ENCODE measurements around the gene DTWD2. TPM values are rescaled to one million over a fixed set of nuclear protein-coding genes. Genes with fewer than 3 reads are reported as not detected.

Gene DTWD2
- total RNA-seq, 8 experiments from 2014 or later, result 2.7 to 10.5 (median 4.1) TPM

DNA sequence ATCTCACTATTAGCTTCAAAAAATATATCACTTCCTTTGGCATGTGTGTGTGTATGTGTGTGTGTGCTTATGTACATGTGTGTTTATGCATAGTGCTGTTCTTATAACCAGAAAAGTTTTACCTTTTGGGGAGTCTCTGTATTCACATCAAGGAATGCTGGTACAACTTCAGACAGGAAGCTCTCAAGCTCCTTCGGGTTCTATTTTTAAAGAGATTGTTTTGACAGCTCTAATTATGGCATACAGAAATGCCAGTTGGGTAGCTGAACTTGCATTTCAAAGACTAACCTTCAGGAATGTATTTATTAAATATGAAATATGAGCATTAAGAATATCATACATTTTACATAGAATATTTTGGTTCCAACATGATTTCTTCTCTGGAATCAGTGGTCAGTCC lies 163.1 kb downstream of the DTWD2 start:
- no peak overlapping the region for H3K27ac ChIP-seq

DNA sequence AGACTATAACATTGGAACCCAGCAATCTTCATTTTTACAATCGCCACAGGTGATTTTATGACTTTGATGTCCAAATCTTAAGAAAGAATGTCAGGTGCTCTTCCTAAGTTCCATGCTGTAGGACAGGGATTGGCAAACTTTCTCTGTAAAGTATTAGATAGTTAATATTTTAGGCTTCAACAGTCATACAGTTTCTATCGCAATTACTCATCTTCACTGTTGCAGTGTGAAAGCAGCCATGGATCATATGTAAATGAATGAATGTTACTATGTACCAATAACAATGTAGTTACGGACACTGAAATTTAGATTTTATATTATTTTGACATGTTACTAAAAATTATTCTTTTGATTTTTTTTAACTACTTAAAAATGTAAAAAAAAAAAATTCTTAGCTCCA lies 169.7 kb downstream of the DTWD2 start:
- no peak for ATAC-seq (replicated peaks in 6 of 8)
- no peak overlapping the region for H3K4me3 ChIP-seq
- in situ Hi-C loops (cut with MboI; ENCODE audit: low pct_unique_long_range_greater_than_20kb in 2 of 9, low sequenced_read_pairs in 9 of 9, unreplicated experiment in 9 of 9), result no loop called here
- H3K27ac ChIP-seq, result no peak overlapping the region
- WGBS, 10 experiments, result 75 to 100% (median 90%) methylated on average over 1 to 3 of the region's 3 CpGs
- H3K4me1 ChIP-seq (replicated peaks in 1 of 2), result no peaks in the 10 kb centered on the region

More for the DNA sequence above, 163.1 kb downstream of the DTWD2 start:
- no peak overlapping the region for H3K4me3 ChIP-seq
- no peak for ATAC-seq (replicated peaks in 6 of 8)
- WGBS, 10 experiments, result 80 to 100% (median 95%) methylated on average over 1 of the region's 1 CpG; no CpG with 5 or more reads in 4 of the 10 experiments
- H3K4me1 ChIP-seq (replicated peaks in 1 of 2), result no peaks in the 10 kb centered on the region
- in situ Hi-C loops (cut with MboI; ENCODE audit: low pct_unique_long_range_greater_than_20kb in 2 of 9, low sequenced_read_pairs in 9 of 9, unreplicated experiment in 9 of 9), result no loop called here

DNA sequence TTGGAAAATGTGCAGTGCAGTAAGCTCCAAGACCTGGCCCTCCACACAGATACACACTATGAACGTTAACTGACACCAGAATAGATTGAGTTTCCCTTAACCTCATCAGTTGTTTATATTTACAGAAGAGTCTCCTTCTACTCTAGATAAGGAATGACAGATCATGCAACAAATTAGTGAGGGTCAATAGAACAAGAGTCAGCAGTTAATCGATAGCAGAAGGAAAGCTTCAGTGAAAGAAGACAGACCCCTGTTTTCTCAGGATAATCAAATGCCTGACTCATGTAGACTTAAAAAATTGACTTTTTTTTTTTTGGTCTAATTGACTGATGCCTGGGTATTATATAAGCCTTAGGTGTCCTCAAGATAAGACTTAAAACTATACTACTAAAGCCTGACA lies 179.9 kb downstream of the DTWD2 start:
- no peak overlapping the region for H3K4me3 ChIP-seq
- in situ Hi-C loops (cut with MboI; ENCODE audit: low pct_unique_long_range_greater_than_20kb in 2 of 9, low sequenced_read_pairs in 9 of 9, unreplicated experiment in 9 of 9), result no loop called here
- no peak for ATAC-seq (replicated peaks in 6 of 8)
- WGBS, 10 experiments, result 19 to 100% (median 86%) methylated on average over 1 to 2 of the region's 2 CpGs; no CpG with 5 or more reads in 1 of the 10 experiments
- H3K4me1 ChIP-seq (replicated peaks in 1 of 2), result no peaks in the 10 kb centered on the region
- no peak overlapping the region for H3K27ac ChIP-seq

DNA sequence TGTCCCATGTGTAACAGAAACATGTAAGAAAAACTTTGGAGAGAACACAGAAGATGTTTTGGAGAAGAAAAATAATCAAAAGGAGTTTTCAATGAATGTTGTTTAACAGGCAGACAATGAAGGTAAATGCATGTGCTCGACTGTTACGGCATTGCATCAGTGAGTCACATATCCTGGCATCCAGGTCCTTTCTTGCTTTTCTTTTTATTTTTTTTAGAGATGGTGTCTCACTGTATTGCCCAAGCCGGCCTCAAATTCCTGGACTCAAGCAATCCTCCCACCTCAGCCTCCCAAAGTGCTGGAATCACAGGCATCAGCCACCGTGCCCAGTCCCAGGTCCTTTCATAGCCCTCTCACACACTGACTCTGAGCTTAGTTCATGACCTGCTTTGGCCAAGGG lies 181.8 kb downstream of the DTWD2 start:
- in situ Hi-C loops (cut with MboI; ENCODE audit: low pct_unique_long_range_greater_than_20kb in 2 of 9, low sequenced_read_pairs in 9 of 9, unreplicated experiment in 9 of 9), result no loop called here
- H3K4me3 ChIP-seq, result no peak overlapping the region
- H3K4me1 ChIP-seq (replicated peaks in 1 of 2), result no peaks in the 10 kb centered on the region
- 29 to 94% (median 83%) methylated on average over 1 to 4 of the region's 4 CpGs; no CpG with 5 or more reads in 1 of the 10 experiments for WGBS, 10 experiments
- no peak for ATAC-seq (replicated peaks in 6 of 8)
- H3K27ac ChIP-seq, result no peak overlapping the region

DNA sequence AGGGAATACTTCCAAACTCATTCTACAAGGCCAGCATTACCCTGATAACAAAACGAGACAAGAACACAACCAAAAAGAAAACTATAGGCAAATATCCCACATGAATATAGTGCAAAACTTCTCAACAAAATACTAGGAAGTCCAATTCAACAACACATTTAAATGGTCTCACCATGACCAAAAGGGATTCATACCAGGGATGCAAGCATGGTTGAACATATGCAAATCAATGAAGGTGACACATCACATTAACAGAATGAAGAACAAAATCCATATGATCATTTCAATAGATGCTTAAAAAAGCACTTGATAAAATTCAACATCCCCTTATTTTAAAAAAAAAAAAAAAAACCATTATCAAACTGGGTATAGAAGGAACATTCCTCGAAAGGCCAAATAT lies 186.0 kb downstream of the DTWD2 start:
- ATAC-seq (replicated peaks in 6 of 8), result no peak
- H3K27ac ChIP-seq, result no peak overlapping the region
- 16 to 96% (median 86%) methylated on average over 1 to 2 of the region's 2 CpGs for WGBS, 10 experiments
- in situ Hi-C loops (cut with MboI; ENCODE audit: low pct_unique_long_range_greater_than_20kb in 2 of 9, low sequenced_read_pairs in 9 of 9, unreplicated experiment in 9 of 9), result no loop called here
- H3K4me1 ChIP-seq (replicated peaks in 1 of 2), result no peaks in the 10 kb centered on the region
- no peak overlapping the region for H3K4me3 ChIP-seq

DNA sequence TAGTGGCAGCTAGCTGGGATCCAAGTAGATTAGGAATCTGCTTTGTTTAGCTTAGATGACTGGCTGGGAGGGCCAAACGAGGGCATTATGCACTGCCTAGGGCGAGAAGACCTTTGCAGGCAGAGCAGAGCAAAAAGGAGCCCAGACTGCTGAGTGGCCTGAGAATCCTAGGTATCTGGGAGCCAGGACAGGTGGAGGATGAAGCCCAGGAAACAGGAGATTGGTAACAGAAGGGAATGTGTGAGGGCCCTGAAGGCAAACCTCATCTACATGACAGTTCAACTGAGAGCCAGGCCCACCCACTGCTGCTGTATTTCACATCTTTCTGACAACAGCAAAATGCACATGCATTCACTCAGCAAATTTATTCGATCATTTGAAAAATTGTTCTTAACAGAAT lies 192.3 kb downstream of the DTWD2 start:
- no peak overlapping the region for H3K27ac ChIP-seq

DNA sequence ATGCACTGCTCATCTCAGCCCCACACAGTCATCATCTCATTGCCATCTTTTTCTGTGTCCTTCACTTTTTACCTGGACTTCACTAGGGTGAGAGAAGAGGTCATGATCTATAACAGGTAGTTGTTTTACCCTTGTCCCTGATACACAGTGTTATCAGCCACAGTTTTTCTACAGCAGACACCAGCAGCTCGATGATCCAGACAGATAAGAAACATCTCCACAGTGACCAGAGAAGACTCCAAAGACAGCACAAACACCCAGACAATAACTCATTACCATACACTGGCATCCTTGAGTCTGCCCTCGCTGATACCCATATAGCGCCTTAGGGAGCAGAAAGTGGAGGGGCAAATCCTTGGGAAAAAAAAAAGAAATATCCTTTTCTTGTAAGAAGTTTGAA lies 194.1 kb downstream of the DTWD2 start:
- in situ Hi-C loops (cut with MboI; ENCODE audit: low pct_unique_long_range_greater_than_20kb in 2 of 9, low sequenced_read_pairs in 9 of 9, unreplicated experiment in 9 of 9), result loop anchor here in 1 of 9 experiments (25.0 kb wide), 1 partner anchor 168 kb away; no protein-coding TSS in a partner anchor
- Histone ChIP-seq H3K27ac (no peak overlapping the region), H3K4me1 (replicated peaks in 1 of 2) (peaks cover 8 to 11% of the 10 kb centered on the region in 2 donors), H3K4me3 (no peak overlapping the region)
- whole genome bisulfite sequencing, 10 experiments, result 60 to 100% (median 97%) methylated on average over 1 to 3 of the region's 3 CpGs; no CpG with 5 or more reads in 5 of the 10 experiments
- no peak for ATAC-seq (replicated peaks in 6 of 8)

More for the DNA sequence above, 192.3 kb downstream of the DTWD2 start:
- Histone ChIP-seq H3K4me3 (no peak overlapping the region), H3K4me1 (replicated peaks in 1 of 2) (peaks cover 8 to 11% of the 10 kb centered on the region in 2 donors)
- 0 to 70% (median 38%) methylated on average over 1 to 3 of the region's 3 CpGs; no CpG with 5 or more reads in 2 of the 10 experiments for WGBS, 10 experiments
- in situ Hi-C loops (cut with MboI; ENCODE audit: low pct_unique_long_range_greater_than_20kb in 2 of 9, low sequenced_read_pairs in 9 of 9, unreplicated experiment in 9 of 9), result loop anchor here in 1 of 9 experiments (25.0 kb wide), 1 partner anchor 166 kb away; no protein-coding TSS in a partner anchor
- ATAC-seq (replicated peaks in 6 of 8), result peak in 5 of 8 experiments; percentile 31 to 48 (median 35)

DNA sequence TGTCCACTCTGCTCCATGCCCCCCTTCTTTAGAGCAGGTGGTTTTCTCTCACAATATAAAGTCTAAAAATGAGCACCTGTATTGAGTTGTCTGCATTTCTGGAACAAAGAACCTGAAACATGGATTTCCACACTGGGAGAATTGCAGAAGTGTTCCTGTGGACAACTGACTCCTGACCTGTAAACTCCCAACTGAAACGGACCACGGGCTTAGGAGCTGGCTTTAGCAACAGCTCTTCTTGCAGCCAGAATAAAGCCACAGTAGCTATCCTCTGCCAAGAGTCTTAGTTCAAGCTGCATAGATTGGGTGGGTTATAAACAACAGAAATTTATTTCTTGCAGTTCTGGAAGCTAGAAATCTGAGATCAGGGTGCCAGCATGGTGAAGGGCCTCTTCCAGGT lies 194.7 kb downstream of the DTWD2 start:
- in situ Hi-C loops (cut with MboI; ENCODE audit: low pct_unique_long_range_greater_than_20kb in 2 of 9, low sequenced_read_pairs in 9 of 9, unreplicated experiment in 9 of 9), result loop anchor here in 1 of 9 experiments (25.0 kb wide), 1 partner anchor 169 kb away; no protein-coding TSS in a partner anchor
- WGBS, 10 experiments, result 15 to 100% (median 86%) methylated on average over 1 to 2 of the region's 2 CpGs; no CpG with 5 or more reads in 5 of the 10 experiments
- Histone ChIP-seq H3K4me3 (no peak overlapping the region), H3K4me1 (replicated peaks in 1 of 2) (peaks cover 8 to 11% of the 10 kb centered on the region in 2 donors), H3K27ac (no peak overlapping the region)
- ATAC-seq (replicated peaks in 6 of 8), result no peak

DNA sequence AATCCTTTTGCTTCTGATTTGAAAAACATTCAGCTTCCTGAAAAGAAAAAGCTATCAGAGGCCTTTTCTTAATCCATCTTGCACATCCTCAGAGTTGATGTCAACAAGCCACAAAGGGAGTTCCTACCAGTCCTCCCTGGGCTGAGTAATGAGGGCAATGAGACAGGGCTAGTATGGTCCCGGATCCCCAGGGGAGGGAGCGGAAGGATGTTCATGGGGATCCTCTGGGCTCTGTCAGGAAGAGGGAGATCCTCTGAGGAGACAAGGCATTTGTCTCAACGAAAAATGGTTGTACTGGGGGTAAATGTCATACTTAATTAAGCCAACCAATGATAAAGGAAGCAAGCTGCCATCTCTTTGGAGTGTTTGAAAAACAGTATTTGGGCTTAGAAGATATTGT lies 195.3 kb downstream of the DTWD2 start:
- no peak overlapping the region for H3K27ac ChIP-seq
- peaks cover 8 to 11% of the 10 kb centered on the region in 2 donors for H3K4me1 ChIP-seq (replicated peaks in 1 of 2)
- ATAC-seq (replicated peaks in 6 of 8), result peak in 2 of 8 experiments; percentile 54 to 72
- in situ Hi-C loops (cut with MboI; ENCODE audit: low pct_unique_long_range_greater_than_20kb in 2 of 9, low sequenced_read_pairs in 9 of 9, unreplicated experiment in 9 of 9), result loop anchor here in 1 of 9 experiments (25.0 kb wide), 1 partner anchor 169 kb away; no protein-coding TSS in a partner anchor
- WGBS, 10 experiments, result 0 to 100% (median 85%) methylated on average over 1 to 3 of the region's 3 CpGs; no CpG with 5 or more reads in 5 of the 10 experiments
- H3K4me3 ChIP-seq, result no peak overlapping the region

DNA sequence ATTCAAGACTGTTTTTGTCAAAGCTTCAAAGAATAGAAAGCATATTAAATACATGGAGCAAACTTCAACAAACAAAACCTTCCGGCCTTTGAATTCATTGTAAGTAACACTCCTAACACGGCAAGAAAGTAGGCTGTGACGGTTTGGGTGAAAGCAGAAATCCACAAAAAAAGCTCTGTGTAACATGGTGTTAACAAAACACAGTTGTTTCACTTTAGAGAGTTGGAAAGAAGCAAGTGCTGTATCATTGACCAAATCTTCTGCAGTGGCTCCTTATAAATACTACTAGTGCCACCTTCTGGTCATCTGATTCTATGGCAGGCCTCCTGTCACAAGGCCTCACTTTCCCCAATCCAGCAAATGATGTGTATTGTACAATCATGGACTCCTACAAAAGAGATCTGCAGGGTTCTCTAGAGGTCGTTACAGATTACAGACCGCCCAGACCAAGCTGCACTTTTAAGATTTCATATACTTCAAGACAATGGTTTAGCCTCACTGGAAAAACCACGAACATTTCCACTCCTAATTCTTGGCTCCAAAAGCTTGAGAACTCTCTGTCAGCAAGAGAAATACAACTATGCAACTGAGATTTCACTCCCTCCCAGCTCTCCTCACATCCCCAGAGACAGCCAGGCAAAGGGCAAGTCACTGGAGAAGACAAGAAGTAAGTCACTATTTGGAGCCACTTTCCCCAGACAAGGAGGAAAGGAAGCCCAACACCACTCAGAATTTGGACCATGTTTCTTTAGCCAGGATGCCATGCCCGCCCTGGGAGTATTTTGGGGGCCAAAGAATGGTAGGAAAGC lies 196.2 kb downstream of the DTWD2 start:
- Histone ChIP-seq H3K27ac (no peak overlapping the region), H3K4me1 (replicated peaks in 1 of 2) (peaks cover 8 to 11% of the 10 kb centered on the region in 2 donors), H3K4me3 (no peak overlapping the region)
- ATAC-seq (replicated peaks in 6 of 8), result peak; percentile 67 to 95 (median 78)
- in situ Hi-C loops (cut with MboI; ENCODE audit: low pct_unique_long_range_greater_than_20kb in 2 of 9, low sequenced_read_pairs in 9 of 9, unreplicated experiment in 9 of 9), result loop anchor here in 1 of 9 experiments (25.0 kb wide), 1 partner anchor 170 kb away; no protein-coding TSS in a partner anchor
- 3 to 49% (median 29%) methylated on average over 3 to 7 of the region's 7 CpGs; no CpG with 5 or more reads in 1 of the 10 experiments for WGBS, 10 experiments

DNA sequence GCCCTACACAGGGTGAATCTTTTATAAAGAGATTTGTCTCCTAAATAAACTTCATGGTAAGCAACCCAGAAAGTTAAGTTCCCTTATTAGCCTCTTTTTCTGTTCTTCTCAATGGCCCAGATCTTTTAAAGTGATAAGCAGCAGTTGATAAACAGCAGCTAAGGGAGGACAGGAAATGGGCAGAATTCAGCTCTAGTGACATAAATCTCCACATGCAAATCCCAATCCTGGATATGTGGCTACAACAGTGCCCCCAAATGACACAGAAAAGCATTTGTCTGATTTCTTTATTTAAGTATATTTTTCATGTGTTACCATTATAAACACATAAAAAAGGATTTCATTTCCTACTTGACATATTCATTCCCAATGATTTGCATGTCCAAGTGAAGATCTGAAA lies 199.0 kb downstream of the DTWD2 start:
- H3K4me1 ChIP-seq (replicated peaks in 1 of 2), result peaks cover 0 to 4% of the 10 kb centered on the region in 2 donors
- no peak overlapping the region for H3K27ac ChIP-seq
- in situ Hi-C loops (cut with MboI; ENCODE audit: low pct_unique_long_range_greater_than_20kb in 2 of 9, low sequenced_read_pairs in 9 of 9, unreplicated experiment in 9 of 9), result loop anchor here in 1 of 9 experiments (25.0 kb wide), 1 partner anchor 173 kb away; no protein-coding TSS in a partner anchor
- no peak overlapping the region for H3K4me3 ChIP-seq
- no peak for ATAC-seq (replicated peaks in 6 of 8)

DNA sequence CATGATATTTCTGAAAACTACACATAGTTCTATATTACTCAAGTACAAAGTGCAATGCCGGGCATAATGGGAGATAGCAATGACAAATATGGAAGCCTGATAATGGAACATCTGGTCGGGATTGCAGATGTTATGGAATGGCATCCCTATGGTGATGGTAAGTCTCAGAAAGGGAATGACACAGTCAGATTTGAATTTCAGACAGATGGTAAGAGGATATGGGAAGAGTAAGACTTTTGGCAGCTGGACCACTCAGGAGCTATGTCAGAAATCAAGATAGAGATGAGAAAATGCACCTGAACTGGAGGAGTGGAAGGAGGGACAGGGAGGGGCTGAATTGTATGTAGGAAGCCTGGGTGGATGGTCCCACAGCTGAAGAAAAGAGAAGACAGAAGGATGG lies 200.0 kb downstream of the DTWD2 start:
- in situ Hi-C loops (cut with MboI; ENCODE audit: low pct_unique_long_range_greater_than_20kb in 2 of 9, low sequenced_read_pairs in 9 of 9, unreplicated experiment in 9 of 9), result loop anchor here in 1 of 9 experiments (25.0 kb wide), 1 partner anchor 174 kb away; no protein-coding TSS in a partner anchor
- peaks cover 0 to 4% of the 10 kb centered on the region in 2 donors for H3K4me1 ChIP-seq (replicated peaks in 1 of 2)
- WGBS, 10 experiments, result 38 to 90% (median 82%) methylated on average over 1 to 2 of the region's 2 CpGs; no CpG with 5 or more reads in 1 of the 10 experiments

More for the DNA sequence above, 200.0 kb downstream of the DTWD2 start:
- Histone ChIP-seq H3K27ac (no peak overlapping the region), H3K4me3 (no peak overlapping the region)
- no peak for ATAC-seq (replicated peaks in 6 of 8)

All from motor neuron (in vitro differentiated cells).